ENCODE data around the gene LYPD6B.
A peak's percentile ranks its signal among the peaks of the same experiment; 100 is the strongest.

Gene LYPD6B, protein sequence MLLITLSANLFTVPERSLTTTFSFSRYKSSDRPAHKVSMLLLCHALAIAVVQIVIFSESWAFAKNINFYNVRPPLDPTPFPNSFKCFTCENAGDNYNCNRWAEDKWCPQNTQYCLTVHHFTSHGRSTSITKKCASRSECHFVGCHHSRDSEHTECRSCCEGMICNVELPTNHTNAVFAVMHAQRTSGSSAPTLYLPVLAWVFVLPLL

DNA sequence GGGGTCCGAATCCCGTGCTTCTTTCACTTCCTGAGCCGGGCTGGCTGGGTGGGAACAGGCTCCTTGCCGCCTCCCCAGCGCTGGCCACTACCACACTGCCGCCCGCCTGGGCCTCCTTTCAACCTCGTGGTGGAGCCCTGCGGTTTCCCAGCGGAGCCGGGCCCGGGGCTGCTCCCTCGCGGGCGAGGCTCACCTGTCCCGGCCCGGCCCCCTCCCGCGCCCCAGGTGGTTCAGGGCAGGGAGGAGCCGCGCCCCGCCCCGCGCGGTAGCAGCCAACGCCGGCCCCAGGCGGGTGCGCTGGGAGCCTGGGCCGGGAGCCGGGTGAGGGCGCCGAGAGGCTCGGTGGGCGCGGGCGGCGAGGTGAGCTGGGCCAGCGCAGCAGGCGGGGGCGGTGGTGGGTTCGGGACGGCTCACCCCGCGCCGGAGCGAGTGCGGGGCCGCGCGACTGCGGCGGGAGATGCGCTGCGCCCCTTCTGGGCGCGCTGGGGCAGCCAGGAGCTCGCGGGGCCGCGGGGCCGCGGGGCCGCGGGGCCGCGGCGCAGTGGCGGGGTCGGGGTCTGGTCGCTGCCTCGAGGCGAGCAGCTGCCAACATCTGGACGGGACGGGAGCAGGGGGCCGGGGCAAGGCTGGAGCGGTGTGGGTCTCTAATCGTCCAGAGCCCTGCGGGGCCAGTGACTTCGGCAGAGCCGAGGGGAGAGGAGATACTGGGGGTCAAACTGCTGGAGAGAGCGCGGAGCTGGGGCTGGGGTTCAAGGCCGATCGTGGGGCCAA, at the start of gene LYPD6B:
Gene LYPD6B (plus strand): TSS at position 258 of the 771 bp plus-strand sequence. CDS start 92,250 bp downstream, outside the sequence.
- no peak for DNase-seq

DNA sequence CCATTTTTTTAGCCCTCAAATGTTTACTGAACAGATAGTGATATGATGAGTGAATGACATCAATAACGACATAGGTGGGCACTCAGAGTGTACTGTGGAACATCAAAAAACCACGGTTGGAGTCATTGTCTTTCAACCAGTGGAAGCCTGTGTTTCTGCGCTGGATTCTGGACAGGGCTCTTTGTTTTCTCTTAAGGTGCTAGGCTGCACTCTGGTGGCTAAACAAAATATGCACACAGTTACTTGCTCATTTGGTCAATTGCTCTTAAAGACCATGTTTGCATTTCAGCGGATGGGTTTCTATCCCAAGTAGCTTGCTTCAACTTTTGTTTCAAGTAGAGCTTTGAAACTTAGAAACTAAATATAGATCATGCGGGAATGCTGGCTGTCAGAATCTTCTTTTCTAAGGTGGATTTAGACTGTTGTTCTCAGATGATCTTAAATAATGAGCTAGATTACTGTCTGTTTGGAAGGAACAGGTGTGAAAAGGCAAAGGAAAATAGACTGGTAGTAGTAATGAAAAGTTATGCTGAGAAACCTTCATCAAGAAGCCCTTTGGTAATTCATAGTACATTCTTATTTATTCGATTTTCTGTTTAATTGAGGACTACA, 48.5 kb upstream of the LYPD6B start:
- peak; percentile 39 to 60 for DNase-seq

DNA sequence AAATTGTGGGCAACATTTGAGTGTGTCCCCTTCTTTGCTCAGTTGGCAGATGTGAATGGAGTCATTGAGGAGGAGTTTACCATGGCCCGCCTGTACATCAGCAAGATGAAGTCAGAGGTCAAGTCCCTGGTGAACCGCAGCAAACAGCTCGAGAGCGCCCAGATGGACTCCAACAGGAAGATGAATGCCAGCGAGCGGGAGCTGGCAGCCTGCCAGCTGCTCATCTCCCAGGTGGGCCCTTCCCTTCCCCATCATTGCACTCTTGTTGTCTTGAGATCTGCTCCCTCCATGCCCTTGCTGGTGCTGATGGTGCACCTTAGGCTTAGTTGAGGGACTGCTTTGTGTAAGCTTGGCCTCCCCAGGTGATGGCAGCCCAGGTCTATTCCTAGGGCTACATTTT, 47.5 kb upstream of the LYPD6B start:
- DNase-seq: no peak

DNA sequence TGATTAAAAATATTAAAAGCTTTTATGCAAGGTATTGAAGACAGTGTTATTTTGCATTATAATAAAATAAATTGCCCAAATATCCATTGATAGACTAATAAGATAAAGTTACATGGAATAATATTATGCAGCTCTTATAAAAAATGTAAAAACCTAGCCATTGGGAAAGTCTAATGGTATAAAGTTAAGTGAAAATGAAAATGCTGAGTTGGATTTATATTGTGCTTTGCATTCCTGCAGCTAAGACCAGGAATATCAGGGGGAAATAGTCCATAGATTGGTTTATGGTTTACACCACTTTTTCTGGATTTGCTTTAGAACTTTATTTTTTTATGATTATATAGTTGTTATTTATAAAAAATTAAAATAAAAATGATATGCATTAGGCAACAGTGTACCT, 46.1 kb upstream of the LYPD6B start:
- no peak for DNase-seq

DNA sequence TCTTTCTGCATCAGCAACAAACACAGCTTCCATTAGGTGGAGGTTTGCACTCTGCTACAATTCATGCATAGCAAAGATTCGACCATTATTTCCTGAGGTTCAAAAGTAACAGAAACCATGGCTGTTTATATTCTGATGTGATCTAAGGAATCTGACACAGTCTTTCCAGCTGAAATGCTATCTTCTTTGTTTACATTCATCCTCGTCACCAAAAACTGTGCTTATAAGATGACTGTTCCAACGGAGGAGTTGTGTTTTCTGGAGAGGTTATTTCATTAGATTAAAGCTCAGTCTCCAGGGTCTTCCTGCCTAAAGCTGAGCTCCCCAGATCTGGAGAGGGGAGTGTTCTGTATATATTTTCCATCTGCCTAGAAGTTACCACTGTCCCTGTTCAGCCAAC, 45.1 kb upstream of the LYPD6B start:
- no peak for DNase-seq

DNA sequence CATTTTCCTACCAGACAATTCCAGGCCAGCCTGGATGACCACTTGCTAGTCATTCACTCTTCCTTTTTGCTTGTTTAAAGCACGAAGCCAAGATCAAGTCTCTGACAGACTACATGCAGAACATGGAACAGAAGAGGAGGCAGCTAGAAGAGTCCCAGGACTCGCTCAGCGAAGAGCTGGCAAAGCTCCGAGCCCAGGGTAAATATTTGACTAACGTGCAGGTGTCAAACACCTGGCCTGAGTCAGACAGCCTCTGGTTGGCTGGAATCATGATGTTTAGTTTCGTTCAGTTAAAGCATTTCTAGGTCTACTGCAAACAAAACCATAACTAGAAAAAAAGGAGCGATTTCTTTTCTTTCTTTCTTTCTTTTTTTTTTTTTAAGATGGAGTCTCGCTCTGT, 44.2 kb upstream of the LYPD6B start:
- no peak for DNase-seq

DNA sequence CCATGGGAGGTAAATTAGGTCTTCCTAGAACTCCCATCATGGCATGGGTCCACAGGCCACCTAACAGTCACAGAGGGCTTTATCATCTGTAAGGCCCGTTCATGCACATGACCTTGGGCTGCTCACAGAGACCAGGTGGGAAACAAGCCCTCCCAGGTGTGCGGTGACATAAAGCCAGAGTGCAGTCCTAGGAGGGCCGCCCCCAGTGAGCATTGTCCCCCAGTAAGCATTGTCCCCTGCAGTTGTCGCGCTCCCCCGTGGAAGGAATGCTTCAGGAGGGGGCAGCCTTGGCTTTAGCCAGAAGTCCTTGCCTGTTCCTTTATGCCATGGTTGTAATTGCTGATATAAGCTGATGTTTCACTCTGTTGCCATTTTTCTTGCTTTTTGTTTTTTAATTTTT, 41.7 kb upstream of the LYPD6B start:
- DNase-seq: no peak

DNA sequence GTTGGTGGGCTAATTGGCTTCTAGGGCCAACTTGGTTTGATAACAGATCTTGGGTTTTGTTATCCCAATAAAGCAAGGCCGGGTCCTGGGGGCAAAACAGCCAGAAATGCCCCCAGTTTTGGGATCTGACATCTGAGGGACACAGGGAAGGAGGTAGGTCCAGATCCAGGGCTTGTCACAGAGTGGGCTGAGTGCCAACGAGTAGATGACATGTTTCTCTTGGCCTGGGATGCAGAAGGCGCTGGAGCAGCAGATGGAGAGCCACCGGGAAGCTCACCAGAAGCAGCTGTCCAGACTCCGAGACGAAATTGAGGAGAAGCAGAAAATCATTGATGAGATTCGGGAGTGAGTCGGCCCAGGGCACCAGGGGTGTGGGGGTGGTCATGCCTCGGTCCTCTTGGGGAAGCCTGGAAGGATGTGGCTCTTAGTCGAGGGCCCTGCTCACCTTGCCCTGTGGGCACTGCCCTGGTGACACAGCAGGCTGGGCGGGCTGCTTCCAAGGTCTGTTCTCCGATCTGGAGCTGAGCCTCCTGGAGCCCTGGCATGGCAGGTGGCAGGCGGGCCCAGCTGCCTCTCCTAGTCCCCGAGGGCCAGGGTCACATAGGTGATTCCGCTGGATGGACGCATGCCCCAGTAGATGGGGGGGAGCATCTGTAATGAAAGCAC, 40.2 kb upstream of the LYPD6B start:
- DNase-seq: no peak

DNA sequence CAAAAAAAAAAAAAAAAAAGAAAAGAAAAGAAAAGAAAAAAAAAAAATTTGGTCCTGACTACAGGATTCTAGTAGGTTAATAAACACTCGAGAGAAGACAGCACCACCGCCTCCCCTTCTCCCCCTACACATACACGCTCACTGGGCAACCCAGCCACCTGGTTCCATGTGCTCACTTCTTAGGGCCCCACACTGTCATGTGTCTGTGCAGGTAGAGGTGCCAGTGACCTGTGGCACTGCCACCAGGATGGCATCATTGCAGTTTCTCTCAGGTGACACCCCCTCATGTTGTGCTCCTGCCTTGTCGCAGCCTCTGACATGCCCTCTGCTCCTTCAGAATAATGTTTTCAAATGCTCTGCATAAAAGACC, 39.7 kb upstream of the LYPD6B start:
- no peak for DNase-seq

DNA sequence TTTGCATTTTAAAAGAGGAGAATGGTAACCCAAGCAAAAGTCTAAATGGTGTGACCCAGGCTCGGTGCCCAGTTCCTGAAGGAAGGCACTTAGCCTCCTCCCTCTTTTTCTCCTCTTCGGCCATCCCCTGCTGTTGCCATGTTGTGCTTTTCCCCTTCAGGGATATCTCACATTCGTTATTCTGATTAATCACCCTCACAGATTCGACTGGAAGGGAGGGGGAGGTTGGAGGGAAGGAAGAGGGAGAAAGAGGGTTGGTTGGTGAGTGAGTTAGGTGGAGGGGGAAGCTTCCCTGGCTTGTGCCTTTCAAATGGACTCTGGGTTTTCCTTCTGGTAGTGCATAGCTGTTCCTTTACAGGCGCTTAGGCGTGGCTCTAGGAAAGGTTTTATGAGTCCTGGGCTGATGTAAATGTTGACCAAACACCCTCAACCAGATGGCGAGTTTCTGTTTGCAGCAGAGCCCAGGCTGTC, 39.0 kb upstream of the LYPD6B start:
- DNase-seq: no peak

DNA sequence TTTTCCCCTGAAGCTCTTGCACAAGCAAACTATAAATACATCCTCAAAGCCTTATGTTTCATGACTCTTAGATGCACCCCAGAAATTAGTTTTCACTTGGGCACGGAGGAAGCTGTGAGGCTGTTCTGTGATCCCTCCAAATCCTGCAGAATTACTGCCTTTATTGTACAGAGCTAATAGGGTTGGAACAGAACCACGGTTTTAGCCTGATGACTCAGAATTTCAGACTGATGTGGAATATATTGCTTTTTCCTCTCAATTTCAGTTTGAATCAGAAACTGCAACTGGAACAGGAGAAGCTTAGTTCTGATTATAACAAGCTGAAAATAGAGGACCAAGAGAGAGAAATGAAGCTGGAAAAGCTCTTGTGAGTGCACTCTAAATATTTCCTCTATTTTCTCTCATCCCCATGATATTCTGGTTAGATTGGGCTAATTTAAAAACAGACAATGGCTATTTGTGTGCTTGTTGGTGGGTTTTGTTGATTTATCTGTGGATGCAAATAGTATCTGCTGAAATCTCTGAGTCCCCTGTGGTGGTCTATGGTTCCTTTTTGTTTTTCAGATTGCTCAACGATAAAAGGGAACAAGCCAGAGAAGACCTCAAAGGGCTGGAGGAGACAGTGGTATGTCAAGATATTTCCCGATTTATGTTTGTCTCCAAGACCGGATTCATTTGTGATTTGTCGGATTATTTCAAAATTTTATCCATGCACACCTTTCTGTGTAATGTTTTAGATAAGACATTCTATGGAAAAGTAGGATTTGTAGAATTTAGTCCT, 38.2 kb upstream of the LYPD6B start:
- no peak for DNase-seq

DNA sequence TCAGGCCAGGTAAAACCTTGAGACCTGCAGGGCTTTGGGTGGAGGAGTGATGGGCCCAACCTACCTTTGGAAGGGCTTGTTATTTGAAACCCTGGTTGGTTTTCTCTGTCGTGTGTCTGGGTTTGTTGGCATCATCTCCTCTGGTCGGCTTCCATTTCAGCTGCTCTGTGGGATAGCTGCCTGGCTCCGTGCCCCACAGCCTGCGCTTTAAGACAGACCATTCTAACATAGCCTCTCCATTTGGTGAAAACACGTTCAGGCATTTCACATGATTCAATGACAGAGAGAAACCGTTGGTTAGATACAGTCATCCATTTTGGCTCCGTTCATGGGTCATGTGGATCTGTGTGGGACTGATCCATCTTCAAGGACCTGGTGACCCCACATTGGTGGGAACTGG, 37.0 kb upstream of the LYPD6B start:
- DNase-seq: no peak

DNA sequence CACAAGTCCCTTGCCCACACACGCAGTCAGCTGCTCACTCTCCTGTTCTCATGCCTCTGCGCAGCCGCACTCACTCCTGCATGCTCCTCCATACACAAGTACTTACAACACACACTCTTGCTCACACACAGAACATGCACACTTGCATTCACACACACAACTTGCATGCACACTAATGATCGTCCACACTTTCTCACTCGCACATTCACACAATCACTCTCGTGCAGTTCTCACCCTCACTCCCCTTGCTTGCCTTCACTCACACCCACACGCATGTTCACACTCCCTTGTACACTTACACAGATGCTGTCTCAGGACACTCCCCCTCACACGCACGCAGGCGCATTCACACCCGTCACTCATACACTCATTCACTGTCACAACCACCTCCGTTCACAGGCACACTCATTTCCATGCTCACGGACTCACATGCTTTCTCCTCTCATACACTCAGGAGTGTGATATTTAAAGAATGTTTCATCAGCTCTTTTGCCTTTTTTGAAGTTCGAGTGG, 36.1 kb upstream of the LYPD6B start:
- DNase-seq: no peak

DNA sequence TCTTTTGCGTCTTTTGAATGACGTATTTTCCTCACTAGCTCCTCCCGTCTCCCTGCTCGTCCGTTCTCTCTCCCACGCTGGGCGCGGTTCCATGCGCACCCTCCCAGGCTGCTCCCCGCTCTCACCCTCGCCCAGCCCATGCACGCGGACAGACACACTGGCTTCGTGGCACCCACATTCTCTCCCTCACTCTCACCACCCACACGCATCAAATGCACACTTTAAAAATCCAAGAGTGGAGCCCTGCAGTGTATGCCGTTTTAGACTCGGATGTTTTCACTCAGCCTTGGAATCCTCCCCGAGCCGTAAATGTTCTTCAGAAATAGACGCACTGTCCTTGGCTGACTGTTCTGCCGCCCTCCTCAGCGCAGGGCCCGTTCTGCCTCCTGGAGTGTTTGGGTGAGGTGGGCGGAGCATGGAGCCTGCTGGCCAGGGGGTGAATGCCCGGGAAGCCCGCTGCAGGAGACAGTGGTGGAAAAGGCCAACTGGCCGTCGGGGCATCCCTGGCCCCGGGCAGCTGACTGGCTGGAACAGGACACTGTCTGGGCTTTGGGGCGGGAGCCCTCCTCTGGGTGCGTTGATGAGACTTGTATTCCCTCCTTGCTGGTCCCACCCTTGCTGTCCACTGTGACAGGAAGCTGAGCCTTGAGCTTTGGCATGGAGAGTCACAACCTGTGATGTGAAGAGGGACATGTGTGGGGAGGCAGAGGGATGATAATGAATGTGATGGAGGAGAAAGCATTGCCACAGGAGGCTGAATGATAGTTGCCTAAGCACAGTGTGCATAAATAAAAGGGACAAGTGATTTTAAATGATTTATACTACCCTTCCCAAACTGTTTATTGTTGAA, 35.4 kb upstream of the LYPD6B start:
- peak in 1 of 2 donors; percentile 46 for DNase-seq

DNA sequence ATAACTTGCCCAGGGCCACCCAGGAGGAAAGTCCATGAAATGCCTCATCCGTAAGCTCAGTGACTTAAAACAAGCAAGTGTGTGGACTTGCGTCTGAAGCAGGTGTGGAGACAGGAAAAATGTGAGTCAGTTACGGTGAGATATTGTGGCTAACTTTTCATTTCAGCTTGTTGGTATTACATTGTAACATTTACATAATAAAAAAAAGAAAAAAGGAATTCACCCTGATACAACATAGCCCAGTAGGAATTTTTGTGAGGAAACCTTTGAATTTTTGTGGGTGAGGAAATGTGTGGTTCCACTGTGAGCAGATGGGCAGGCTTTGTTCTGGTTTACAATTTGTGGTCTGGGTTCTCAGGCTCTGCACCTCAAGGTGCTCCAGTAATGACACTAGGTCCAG, 33.7 kb upstream of the LYPD6B start:
- no peak for DNase-seq

DNA sequence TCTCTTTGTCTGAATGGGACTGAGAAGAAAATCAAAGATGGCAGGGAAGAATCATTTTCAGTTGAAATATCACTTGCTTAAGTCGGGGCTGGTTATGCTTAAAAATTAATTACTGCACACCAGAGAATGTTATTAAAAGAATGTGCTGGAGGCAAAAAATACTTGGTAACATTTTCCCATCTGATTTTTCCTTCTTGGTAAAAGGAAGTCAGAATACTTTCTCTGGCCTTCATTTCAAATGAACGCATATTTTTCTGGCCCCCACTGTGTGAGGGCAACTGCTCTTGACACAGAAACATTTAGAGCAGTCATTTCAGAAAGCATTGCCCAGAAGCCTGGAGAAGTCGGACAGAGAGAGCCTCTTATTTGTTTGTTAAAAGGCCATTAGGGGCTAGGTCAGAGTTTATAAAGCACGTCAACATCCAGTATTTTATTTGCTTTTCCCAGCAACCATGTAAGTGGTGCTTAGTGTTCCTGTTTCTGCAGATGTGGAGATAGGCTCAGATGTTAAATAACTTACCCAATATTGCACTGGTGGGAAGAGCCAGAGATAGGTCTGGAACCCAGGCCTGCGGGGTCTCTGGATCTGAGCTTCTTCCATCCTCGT, 32.9 kb upstream of the LYPD6B start:
- DNase-seq: no peak

DNA sequence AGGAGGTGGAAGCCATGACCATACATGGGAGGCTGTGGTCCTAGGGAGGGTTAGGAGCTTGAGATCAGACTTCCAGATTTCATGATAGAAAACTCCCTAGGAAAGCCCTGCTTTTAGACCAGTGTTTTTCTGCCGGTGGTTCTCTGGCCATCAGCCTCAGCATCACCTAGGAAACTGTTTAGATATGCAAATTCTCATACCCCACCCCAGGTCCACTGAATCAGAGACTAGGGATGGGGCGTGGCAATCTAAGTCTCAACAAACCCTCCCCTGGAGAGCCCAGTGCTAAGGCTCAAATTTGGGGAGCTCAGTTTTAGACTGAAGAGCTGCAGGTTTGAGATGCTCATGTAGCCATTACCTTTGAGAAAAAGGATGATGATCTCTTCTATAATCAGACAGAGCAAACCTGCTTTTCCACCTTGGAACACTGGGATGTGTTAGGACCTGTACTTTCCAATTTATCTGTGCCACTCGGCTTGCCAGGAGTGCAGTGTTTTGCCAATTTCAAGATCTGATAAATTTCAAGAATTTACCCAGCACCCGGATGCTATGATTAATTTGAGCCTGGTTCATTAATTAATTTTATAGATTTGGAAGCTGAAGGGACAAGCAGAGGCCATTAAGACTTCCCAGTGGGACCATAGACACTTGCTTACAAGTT, 31.5 kb upstream of the LYPD6B start:
- no peak for DNase-seq

DNA sequence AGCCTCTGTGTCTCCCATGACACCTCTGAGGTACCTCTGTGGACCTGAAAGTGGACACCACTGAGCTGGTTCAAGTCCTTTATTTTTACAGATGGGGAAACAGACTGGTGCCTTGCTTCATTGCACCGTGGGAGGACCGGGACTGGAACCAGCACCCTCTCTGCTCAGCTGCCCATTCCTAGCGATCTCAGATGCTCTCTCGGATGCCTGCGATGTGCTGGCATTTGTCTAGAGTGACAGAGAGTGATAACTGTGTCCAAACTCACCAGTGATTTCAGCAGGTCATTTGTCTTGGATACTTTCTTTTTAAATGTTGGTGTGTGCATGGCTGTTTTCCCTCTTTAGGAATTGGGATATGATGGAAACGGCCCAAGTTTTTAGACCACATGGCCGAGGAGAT, 30.1 kb upstream of the LYPD6B start:
- no peak for DNase-seq

DNA sequence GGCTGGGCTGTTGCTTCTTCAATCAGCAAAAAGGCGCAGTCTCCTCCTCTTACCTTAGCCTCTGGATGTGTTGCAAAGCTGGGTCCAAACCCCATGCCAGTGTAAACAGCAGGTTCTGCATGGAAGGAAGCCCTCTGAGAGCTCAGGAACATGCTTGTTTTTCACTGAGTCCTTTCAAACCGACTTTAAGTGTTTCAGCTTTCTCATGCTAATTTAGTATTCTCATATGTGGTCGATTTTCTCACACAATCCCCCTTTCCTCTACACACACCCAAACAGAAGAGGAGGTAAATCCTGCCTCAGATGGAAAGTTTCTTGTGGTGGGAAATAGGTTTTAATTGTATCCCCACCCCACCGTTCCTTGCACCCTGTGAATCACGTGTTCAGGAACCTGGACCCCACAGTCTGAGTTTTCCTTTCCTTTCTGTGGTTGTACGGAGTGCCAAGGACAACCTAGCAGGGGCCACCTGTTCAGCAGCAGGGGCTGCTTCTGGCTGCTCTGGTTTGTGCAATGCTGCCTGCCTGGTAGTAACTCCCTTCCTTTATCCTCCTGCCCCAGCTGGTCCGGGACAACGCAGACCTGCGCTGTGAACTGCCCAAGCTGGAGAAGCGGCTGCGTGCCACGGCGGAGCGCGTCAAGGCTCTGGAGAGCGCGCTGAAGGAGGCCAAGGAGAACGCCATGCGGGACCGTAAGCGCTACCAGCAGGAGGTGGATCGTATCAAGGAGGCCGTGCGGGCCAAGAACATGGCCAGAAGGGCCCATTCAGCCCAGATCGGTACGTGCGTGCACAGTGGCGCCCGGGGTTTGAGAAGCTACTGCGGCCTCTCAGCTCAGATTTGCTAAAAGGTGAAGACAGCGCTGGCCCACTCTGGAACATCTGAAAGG, 28.7 kb upstream of the LYPD6B start:
- no peak for DNase-seq

DNA sequence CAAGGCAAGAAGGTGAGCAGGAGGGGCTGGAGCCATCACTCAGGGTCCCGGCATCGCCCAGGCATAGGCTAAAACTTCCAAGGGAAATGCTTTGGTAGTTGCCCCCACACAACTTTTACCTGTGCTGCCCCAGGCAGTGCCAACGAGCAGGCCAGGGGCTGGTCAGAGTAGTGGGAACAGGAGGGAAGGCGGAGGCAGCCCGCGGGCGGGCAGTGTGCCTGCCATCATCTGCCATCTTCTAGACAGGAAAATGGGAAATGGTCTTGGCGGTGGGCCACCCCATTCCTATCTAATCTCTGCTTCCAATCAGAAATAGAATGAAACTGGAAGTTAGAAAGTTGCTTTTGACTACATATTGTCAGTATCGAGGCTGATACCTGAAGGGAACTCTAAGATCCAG, 26.0 kb upstream of the LYPD6B start:
- DNase-seq: no peak
